ENCODE measurements around the gene PRKCE.
A peak's percentile ranks its signal among the peaks of the same experiment; 100 is the strongest.

The PRKCE gene

DNA sequence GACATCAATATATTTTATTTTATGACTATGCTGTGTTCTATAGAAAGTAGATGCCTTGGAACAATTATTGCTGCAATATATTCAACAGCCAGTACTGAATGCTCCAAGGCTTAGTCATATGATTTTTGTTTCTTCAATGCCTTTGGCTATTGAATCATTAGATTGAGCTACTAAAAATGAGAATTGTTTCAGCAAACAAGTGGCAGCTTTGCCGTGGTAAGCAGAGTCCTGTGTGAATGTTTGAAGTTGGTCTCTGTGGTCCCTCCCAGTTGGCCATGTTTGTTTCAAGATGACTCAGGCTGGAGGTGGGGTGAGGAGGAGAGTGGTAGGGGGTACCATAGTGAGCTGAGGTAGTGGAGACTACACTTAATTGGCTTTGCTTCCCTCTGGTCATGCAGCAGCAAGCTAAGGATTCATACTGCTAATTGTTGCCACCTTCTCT, 447.2 kb downstream of the PRKCE start:
- DNase-seq = no peak

DNA sequence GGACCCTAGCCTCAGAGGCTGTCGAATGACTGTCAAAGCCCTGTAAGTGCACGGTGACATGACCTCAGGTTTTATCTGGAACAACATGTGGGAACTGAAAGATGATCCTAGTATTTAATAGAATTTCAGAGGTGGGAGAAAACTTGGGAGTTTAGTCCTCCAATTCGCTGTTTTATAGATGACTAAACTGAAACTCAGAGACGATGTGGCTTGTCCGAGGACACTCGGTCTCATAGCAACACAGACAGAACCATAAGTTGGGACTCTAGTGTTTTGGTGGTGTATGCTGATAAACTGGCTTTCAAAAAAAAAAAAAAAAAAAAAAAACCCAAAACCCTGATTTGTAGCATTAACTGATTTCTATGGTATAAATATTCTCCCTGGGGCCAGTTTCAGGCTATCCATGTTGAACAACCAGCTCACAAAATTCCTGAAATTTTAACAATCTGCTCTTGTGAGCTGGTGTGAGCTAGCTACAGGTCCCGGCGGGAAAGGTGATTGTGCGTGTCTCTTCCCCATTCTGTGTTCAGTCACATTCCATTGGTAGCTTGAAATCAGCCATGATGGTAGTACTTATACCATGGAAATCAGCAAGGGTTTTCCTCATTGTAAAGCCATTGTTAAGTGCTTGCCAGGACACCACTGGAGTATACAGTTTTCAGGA, 450.2 kb downstream of the PRKCE start:
- no peak for DNase-seq

DNA sequence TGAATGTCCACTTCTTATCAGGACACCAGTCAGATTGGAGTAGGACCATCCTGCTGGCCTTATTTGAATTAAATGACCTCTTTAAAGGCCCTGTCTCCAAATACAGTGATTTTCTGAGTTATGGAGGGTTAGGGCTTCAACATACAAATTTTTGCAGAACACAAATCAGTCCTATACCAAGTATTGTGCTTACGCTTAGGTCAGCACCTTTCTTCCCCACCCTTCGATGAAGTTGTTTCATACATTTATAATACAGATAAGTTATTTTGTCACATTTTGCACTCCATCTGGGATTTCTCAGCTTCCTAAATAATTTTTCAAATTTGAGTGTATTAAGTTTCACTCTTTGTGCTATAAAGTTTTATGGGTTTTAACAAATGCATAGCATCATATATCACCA, 455.2 kb downstream of the PRKCE start:
- no peak for DNase-seq

DNA sequence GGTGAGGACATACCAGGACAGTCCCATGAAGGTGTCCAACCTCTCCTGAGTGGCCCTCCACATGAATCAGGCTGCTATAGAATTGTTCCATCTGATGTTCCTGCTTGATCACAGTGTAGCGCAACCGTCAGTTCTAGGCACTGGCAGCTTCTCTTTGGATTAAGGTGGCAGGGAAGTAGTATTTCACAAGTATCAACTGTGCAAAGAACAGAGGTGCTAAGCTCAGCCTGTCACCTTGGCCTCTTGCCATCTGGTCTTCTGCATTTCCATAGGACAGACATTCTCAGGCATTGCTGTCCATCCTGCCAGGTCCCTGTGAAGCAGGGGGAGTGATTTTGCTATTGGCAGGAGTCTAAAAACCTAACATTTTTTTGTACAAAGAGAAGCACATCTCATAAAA, 463.5 kb downstream of the PRKCE start:
- no peak for DNase-seq

DNA sequence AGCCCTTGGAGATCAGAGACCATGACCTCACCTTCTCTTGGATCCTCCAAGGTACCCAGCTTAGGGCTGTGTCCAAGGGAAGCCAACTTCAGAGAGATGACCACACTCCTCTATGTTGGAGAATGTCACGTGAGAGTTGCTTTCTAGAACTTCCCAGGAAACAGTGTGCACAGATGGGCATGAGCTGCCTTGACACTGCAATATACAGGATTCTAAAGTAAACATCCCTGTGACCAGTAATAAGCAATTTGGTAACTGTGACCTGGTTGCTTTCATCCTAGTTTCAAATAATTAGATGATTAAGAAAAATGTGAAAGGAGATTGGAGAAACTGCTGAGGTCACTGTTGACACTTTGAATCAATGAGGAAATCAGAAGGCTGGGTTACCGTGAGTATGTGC, 464.7 kb downstream of the PRKCE start:
- DNase-seq = no peak

DNA sequence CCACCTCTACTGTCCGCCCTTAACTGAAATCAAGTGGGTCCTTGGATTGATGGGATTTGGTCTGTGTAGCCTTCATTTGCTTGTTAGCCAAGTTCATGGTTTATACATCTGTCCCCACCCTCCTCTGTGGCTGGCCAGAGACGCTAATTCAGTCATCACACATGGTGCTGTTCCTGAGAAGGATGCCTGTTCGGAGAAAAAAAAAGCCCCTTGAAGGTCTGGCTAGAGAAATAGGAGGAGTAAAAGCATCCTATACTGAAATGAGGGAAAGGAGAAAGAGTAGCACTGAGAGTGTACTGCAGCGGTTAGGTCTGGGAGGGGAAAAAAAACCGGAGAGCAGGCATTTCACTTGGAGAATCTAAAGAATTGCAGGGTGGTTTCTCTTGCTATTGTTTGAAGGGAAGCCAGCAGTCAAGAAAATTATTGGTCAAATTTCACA, 465.1 kb downstream of the PRKCE start:
- no peak for DNase-seq

DNA sequence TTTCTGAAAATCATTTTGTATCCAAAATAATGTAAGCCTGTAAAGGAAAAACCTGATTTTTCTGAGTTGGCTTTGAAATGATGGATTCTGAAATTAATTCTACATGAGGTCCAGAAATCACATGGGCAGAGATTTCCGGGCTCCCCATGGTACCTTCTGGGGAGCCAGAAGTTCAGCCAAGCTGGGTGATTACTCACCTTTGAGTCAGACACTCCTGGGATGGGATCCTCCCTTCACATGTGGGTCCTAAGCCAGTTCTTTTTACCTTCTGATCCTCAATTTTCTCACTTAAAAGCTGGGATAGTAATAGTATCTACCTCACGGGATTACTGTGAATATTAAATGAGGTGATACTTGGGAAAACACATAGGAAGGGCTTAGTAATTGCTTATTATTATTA, 465.9 kb downstream of the PRKCE start:
- no peak for DNase-seq

DNA sequence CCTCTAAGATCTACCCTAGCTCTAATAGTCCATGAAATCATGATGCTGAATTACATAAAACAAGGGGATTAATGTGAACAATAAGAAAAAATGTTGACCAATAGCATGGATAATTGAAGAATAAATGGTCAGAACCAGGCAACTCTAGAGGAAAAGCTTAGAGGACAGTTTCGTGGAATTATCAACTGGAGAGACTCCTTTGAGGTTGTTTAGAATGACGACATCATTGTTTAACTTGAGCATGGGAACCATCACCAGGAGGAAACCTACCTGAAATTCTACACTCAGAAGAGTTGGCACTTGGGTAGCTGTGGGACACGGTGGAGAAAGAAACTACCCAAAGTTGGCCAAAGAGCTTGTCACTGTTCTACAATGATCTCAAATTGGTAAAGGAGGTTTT, 466.5 kb downstream of the PRKCE start:
- no peak for DNase-seq

DNA sequence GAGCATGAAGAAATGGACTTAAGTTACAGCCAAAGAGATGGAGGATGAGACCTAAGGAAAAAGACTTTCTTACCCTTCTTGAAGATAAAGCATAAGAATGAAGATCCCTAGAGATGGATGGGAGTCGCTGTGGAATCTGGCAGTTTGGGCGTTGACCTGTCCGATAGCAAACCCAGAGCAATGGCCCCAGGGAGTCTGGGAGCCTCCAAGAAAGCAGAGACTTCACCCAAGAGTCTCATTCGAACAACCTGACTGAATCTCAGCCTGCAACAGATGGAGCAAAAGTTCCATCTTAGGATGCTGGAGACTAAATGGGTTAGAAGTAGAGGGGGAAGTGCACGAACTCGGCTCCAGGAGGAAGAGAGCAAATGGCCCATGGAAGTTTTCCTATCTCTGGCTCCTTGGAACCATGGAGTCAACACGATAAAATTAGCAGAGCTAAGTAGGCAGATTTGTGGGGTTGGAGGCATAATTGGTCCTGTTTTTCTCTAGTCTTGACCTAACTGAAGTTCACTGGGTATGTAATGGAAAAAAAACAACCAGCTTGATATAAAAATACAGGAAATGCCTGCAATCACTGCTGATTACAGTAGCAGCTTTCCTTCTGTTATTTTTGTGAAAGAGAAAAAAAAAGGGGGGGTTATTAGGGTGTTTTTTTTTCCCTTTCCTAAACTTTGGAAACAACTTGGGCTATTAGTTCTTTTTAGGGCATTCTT, 467.3 kb downstream of the PRKCE start:
- DNase-seq = no peak

DNA sequence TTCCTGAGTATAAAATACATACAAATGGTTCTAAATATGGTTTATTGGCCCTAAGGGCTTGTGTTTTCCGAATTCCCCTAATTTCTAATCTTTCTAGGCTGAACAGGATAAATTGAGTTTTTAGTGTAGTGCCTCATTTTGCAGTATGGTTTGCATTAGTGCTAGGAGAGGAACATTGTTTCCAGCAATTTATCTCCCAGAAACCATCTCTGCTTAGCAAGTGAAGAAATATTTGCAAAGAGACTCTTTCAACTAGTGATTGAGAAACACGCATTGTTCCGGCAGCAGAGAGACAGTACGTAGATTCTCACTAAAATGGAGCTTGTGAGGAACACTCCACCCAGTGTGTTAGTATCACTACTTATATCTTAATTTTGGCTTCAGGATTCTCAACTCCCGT, 468.0 kb downstream of the PRKCE start:
- no peak for DNase-seq

DNA sequence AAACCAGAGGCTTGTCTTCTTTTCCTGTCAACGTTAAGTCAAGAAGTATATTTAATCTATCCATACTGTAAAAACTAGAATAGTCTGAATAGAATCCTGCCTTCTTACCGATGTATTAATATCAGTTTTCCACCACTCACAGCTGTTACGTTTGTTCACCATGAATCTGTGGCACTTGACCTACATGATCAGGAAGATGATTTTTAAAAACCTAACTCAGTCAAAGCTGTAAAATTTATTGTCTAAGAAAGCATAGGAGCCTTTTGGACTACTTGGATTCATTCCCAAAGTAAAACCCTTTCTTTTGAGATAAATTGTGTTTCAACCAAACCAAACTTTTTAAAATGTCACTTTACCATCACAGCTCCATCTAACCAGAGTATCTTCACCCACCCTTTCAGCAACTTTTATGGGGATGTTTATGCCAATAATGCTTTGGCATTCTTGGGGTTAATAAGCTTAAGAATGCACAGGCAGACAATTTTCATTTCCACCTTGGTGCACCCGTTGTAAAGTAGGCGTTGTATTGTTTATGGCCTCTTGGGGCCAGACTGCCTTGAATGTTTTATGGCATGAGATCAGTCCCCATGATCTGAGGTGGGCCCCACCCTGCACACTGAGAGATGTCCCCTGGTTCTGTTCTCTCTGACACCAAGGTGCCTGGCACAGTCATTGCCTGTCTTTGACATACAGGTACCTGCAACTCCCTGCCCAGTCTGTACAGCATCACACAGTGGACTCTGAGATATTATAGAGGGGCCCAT, 469.5 kb downstream of the PRKCE start:
- no peak for DNase-seq

DNA sequence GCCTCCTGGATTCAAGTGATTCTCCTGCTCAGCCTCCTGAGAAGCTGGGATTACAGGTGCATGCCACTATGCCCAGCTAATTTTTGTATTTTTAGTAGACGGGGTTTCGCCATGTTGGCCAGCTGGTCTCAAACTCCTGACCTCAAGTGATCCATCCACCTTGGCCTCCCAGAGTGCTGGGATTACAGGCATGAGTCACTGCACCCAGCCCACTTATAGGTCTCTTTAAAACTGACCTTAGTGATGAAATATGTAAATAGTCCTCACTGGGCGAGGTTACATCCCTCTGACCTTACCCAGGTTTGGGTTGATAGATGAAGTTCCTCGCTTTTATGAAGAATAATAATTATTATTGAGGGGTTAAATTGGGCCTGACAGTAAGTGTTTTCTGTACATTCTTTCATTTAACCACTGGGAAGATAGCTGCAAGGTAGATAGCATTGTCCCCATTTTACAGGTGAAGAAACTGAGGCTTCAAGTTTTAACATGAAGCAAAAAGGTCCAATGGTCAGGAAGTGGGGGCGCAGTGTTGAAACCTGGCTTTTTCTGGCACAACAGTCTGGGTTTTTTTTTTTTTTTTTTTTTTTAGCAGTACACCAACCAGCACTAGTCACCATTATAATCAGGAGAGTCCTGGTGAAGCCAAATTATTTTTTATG, 471.0 kb downstream of the PRKCE start:
- no peak for DNase-seq

DNA sequence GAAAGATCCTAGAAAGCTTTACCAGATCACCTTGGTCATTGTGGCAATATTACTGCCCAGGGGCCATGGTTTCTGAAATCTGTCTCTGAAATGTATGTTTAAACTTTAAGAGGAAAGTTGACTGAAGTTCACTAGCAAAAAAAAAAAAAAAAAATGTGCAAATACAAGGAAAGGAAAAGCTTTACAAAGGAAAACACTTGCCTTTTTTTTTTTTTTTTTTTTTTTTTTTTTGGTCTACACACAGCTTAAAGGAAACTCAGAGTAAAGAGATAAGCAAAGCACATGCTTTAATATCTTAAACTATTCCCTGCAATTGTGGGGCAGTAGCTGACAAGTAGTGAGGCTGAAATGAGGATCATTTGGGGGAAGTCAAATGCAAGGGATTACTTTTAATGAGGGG, 471.5 kb downstream of the PRKCE start:
- DNase-seq = no peak

DNA sequence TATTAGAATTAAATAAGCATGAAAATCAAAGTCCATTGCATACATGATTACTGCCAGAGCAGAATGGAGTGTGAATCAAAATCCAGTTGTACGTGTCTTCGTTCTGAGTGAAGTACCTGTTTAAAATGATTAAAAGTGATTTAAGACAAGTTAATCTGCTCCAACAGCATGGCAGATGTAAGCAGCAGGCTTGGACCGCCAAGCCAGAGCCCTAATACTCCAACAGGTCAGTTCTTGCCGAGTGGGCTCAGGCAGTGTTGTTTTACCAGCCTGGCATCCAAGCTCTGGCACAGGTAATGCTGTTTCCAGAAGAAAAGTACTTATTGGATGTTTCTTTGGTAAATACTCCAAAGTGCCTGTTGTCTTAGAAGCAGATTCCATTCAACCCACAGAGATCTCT, 474.3 kb downstream of the PRKCE start:
- DNase-seq = peak; percentile 54

DNA sequence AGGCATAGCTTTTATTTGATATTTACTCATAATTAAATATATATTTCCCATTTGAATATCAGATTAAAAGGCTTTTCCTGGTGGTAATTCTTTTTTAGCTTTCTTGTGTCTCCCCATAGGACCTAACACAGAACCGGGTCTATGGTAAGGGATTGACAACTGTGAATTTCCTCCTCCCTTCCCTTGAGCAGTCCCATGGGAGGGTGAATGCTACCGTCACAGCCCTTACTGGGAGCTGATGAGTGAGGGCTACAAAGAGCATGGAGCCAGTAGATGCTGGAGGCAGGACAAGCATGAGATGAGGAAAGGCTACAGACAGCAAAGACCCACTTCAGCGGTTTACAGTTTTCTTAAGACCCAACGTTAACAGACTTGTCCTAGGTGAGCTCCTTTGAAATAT, 475.1 kb downstream of the PRKCE start:
- DNase-seq = no peak

DNA sequence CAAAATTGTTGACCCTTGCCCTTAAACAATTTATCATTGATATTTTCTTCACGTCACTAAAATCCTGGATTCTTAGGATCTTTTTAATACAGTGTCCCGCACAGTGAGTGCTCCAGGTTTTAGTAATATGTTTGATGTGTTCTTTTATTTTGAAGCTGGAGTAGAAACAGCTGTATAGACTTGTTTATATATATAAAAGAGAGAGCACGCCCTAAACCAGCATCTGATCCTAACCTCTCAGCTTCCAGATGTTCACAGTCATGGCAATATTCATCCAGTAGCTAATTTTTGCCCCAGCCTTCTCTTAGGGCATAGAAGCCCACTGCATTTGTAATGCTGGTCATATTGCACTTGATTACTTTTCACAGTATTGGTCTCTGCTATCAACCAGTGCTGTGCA, 475.7 kb downstream of the PRKCE start:
- no peak for DNase-seq

DNA sequence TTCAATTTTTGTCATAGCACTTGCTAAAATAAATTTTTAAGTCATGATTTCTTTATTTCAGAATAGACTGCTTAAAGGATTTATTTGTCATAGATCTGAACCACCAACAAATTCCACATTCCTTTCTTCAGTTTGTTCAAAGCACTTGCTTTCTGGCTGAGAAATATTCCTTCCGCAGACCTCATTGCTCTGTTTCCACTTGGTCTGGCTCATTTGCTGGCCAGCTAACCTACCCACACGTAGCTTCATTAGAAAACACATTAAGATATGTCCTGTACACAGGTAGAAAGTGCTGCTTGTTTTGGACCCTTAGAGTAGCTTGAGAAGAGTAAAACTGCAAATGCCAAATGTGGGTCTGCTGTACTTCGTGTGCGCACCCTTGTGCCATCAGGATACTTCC, 479.0 kb downstream of the PRKCE start:
- DNase-seq = no peak

DNA sequence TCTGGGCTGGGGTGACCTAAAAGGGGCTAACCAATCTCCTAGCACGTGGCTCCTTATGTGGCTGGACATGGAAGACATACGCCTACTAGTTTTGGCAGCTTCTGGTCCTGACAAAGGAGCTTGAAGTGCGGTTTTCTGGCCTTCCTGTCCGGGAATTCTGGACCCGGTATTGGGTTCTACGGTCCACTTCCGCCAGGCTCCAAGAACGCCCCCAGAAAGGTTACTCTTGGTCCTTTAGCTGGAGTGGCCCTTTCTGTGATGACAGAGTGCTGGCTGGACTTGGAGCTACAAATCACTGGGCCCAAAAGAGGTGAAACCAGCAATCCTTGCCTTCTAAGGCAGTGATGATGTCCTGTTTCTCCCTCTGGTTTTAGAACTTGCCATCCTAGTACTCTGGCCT, 481.5 kb downstream of the PRKCE start:
- DNase-seq = no peak

DNA sequence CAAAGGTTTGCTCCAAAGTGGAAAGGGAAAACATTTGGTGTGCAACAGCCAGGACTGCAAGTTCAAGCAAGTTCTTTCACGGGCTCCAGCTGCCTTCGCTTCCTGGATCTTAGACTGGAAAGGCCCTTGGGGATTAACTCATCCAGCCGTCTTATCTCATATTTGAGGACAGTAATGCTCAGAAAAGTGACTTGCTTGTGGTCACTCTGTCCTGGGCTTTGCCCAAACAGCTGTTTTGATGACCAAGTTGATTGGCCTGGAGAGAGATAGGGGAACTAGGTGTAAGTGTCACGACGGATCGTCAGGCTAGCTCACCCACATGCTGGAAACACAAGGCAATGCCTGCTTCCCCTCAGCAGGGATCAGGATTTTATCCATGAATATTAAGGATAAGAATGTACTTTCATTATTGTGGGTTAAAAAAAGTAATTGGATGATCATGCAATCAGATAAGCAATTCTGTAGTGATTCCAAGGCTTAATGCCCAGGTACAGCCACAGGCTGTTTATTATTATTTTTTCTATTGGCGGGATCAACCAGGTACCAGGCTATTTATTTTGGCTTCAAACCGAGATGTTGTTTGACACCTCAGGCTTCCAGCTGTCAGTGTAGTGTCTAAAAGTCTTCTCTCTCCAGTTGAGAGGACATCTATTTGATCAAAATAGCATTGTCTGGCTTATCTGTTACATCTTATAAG, 483.2 kb downstream of the PRKCE start:
- DNase-seq = no peak

DNA sequence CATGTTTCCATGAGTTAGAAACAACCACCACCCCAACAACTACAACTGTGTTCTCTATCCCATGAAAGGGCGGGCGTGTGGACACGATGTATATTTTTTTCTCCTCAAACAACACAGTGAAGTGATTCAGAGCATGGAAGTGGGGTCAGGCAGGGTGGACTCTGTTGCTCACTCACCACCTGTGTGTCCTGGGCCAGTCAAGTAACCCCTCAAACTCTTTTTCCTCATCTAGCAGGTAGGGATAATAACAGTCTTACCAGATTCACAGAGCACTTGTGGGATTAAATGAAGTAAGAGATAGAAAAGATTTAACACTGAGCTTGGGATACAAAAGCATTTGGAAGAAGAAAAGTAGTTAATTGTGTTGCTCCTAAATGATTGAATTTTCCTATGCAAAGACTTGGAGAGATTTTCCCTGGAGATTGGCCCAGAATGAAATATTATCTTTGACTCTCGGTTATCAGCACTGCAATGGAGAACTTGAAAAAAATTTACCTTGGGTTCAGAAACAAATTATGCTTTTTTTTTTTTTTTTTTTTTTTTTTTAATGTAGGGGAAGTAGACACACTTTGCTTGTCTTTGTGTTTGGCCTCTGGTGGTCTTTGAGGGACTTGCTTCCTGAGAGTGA, 483.9 kb downstream of the PRKCE start:
- no peak for DNase-seq

DNA sequence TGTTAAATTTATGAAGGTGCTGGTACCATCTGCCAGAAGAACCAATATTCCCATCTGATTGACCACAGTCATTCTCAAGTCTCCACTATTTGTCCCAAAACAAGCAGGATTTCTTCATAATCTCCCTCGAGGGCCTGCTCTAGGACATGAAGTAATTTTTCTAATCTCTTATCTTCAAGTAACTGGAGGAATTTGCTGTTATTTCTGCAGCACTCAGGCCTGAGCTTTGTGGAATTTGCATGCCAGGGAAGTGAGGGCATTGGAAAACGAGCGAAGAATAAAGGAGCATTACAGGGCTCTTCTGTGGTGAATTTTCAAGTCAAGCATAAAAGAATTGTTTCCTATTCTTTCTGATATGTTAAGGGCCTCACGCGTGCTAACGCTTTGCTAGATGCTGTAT, 484.5 kb downstream of the PRKCE start:
- no peak for DNase-seq

DNA sequence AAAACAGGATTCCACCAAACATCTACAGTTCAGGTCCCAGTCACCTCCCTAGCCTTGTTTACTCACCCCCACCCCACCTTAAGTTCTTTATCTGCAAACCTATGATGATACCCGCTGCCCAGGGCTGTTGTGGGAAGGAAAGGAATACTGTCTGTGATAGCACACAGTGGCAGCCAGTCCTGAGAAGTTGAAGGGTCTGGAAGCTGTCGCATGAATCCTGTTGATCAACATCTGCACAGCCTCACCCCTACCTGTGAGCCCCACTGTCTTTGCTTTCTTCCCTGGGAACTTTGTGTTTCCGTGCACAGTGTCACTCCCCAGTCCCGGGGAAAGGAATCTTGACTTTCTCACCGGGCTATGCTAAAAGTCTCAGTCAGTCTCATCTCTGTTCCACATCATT, 485.0 kb downstream of the PRKCE start:
- no peak for DNase-seq
